Bladder microvascular endothelial cell (primary cell): ENCODE measurements around the gene FAM193A. TPM values are rescaled to one million over a fixed set of nuclear protein-coding genes. Genes with fewer than 3 reads are reported as not detected.

Experiments used
- total RNA-seq: library from RNA; depleted of rRNA; stranded (reverse); fragments of >200 nt; gene quantifications from 2 replicates; pipeline ENCODE4 v1.2.3, GENCODE V29; 2014

The FAM193A gene
- total RNA-seq: 7.3 and 18.8 TPM in 2 replicates

GRCh38 chr4:2536193-2537010 is at the start of gene FAM193A:
FAM193A (plus strand) TSS chr4:2536647; CDS start chr4:2536916, 269 bp downstream.

GRCh38 chr4:2755821-2756690 is 219.6 kb downstream of the FAM193A start, which contains the start of gene TNIP2:
TNIP2 (minus strand) TSS chr4:2756336; CDS start chr4:2756289, 47 bp downstream.

Other genes starting within 250 kb of the FAM193A start
- 8.6 and 8.7 TPM in 2 replicates for gene ZFYVE28, start 118.0 kb upstream of the FAM193A start, total RNA-seq
- 0.16 TPM in 1 of 2 replicates, not detected in the other for gene CFAP99, start 117.7 kb upstream of the FAM193A start, total RNA-seq
- gene RNF4, start 67.5 kb upstream of the FAM193A start, total RNA-seq: 27.7 and 51.6 TPM in 2 replicates
- gene TNIP2, start 219.7 kb downstream of the FAM193A start, total RNA-seq: 72.4 and 102 TPM in 2 replicates